AG04449 (cell line): ENCODE measurements around the gene PIWIL1.
A peak's percentile ranks its signal among the peaks of the same experiment; 100 is the strongest.

Source experiments
- CTCF ChIA-PET: fragments of 350-600 bp; formaldehyde crosslinking; extraction: SDS; loops from one replicate; lab custom pipeline; 2021; ENCODE audit warnings: antibody characterized with exemption; lab: Yijun Ruan, JAX
- POLR2A ChIA-PET: fragments of 400-600, 350-600 bp; formaldehyde crosslinking; extraction: SDS; loops from one replicate; lab custom pipeline; 2020; ENCODE audit warnings: antibody characterized with exemption, inconsistent platforms; lab: Yijun Ruan, JAX
- DNase-seq: peaks from one replicate; pipeline ENCODE4 v3.0.0-alpha.2; 2010; ENCODE audit warnings: low read depth, low spot score
- H3K4me3 ChIP-seq: 2 replicates; pipeline ENCODE4 v1.5.1; 2011; ENCODE audit warnings: low read depth, mild to moderate bottlenecking, control low read depth, low read length
- TF ChIP-seq, protein P1 (sequence below): IDR thresholded peaks from one replicate; pipeline ENCODE4 v1.5.1; 2011; ENCODE audit warnings: mild to moderate bottlenecking, moderate library complexity, low read length, control low read depth, inconsistent platforms; ENCODE audit not compliant: insufficient read depth; ENCODE audit errors: missing control alignments

Gene PIWIL1

DNA sequence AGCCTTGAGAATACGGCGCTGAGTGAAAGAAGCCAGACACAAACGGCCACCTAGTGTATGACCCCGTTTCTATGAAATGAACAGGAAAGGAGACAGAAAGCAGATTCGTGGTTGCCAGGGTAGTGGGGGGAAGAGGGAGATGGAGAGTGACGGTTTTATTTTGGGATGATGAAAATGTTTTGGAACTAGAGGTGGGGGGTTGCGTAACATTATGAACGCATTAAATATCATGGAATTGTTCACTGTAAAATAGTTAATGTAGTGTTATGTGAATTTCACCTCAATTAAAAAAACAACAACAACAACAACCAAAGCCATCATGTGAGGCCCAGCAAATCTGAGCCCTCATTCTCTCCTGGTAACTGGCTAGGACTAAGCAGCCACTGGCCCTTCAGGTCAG is 3.3 kb upstream of the PIWIL1 start:
- TF ChIP-seq, protein P1, sequence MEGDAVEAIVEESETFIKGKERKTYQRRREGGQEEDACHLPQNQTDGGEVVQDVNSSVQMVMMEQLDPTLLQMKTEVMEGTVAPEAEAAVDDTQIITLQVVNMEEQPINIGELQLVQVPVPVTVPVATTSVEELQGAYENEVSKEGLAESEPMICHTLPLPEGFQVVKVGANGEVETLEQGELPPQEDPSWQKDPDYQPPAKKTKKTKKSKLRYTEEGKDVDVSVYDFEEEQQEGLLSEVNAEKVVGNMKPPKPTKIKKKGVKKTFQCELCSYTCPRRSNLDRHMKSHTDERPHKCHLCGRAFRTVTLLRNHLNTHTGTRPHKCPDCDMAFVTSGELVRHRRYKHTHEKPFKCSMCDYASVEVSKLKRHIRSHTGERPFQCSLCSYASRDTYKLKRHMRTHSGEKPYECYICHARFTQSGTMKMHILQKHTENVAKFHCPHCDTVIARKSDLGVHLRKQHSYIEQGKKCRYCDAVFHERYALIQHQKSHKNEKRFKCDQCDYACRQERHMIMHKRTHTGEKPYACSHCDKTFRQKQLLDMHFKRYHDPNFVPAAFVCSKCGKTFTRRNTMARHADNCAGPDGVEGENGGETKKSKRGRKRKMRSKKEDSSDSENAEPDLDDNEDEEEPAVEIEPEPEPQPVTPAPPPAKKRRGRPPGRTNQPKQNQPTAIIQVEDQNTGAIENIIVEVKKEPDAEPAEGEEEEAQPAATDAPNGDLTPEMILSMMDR: no peak
- ChIA-PET POLR2A (no interaction called here), CTCF (no interaction called here)
- H3K4me3 ChIP-seq: no peak overlapping the region
- no peak for DNase-seq

DNA sequence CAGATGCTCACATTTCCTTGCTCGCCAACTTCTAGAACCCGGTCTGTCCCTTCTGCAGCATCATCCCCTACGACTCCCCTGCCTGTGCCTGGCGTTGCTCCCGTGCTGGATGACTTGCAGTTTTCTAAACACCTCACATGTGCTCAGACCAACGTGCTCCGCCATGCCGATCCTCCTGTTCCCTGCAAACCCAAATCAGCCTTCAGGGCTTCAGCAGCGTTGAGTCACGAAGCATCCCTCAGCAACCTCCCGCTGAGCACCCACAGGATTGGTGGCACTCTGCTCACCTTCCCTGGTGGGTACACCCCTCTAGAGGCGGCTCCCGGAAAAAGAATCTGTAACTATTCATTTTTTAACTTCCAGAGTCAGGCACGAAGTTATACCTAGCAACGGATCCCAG is 2.8 kb upstream of the PIWIL1 start:
- ChIA-PET POLR2A (no interaction called here), CTCF (interaction anchor here (1.3 to 1.9 kb wide), 2 partner anchors 8 to 286 kb away, joined by 3 to 6 read pairs; no protein-coding TSS in a partner anchor)
- no peak overlapping the region for H3K4me3 ChIP-seq
- no peak for DNase-seq
- TF ChIP-seq, protein P1: no peak

DNA sequence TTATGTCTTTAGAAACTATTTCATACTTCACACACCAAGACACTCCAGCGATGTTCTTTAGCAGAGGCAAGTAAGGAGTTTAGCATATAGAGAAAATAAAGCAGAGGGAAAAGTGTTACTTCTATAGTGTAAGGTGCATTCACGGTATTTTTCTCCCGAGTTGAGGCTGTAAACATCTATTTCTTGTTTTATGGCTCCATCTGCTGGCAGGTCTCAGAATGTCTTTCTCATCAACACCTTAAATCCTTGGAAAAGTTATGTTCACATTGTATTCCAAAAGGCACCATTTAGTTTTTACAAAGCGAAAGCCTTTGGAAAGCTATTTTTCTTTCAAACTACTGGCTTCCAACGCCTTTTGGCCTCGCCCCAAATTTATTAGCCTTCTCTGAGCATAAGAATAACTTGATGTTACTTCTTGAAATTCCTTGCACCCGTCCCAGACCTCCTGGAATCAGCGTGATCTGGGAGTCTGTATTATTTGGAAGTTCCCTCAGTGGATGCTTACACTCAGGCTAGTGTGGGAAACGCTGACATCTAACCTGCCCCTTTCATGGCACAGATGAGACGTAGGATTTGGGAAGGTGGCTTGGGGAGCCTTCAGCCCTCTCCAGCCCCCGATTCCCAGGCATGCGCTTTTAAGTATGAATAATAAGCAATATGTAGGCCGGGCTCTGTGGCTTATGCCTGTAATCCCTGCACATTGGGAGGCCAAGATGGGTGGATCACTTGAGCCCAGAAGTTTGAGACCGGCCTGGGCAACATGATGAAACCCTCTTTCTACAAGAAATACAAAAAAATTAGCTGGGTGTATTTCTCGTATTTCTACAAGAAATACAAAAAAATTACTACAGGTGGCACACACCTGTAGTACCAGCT is 1.9 kb upstream of the PIWIL1 start:
- no peak overlapping the region for H3K4me3 ChIP-seq
- TF ChIP-seq, protein P1: peak; percentile 30
- CTCF ChIA-PET: interaction anchor here (1.3 to 1.9 kb wide), 2 partner anchors 9 to 286 kb away, joined by 3 to 6 read pairs; no protein-coding TSS in a partner anchor
- POLR2A ChIA-PET: no interaction called here
- no peak for DNase-seq

- TF ChIP-seq, protein P1: no peak
- no peak for DNase-seq
- H3K4me3 ChIP-seq: no peak overlapping the region
- CTCF ChIA-PET: interaction anchor here (1.9 kb wide), 1 partner anchor 288 kb away, joined by 6 read pairs; no protein-coding TSS in a partner anchor
- POLR2A ChIA-PET: no interaction called here
These were observed 782 bp upstream of the PIWIL1 start for GRCh38 chr12:130336723-130337487.

GRCh38 chr12:130338794-130339601 is 1.3 kb downstream of the PIWIL1 start:
- POLR2A ChIA-PET: no interaction called here
- no peak overlapping the region for H3K4me3 ChIP-seq
- TF ChIP-seq, protein P1: no peak
- CTCF ChIA-PET: no interaction called here
- no peak for DNase-seq
